GM19372 (cell line): ENCODE data around the gene MYO1H.
"Not testable (repeated sequence)": the region's sequence is repeated elsewhere in the genome, so short reads cannot be mapped to it uniquely, and the experiment has no call there.

Experiments
- ATAC-seq: cut with Tn5 transposase; IDR thresholded peaks from one replicate; pipeline ENCODE4 v1.9.1; 2021; ENCODE audit warnings: mild to moderate bottlenecking, low read depth, moderate library complexity; ENCODE audit not compliant: unreplicated experiment

MYO1H gene

GRCh38 chr12:109462868-109463692, 115.4 kb downstream of the MYO1H start:
- ATAC-seq: no peak

GRCh38 chr12:109463756-109464155, 116.1 kb downstream of the MYO1H start:
- no peak for ATAC-seq

GRCh38 chr12:109464642-109465351, 117.1 kb downstream of the MYO1H start:
- ATAC-seq: no peak

- ATAC-seq: no peak
These were observed 118.6 kb downstream of the MYO1H start for GRCh38 chr12:109466305-109466704.

GRCh38 chr12:109466821-109467220, 119.1 kb downstream of the MYO1H start:
- ATAC-seq: no peak

GRCh38 chr12:109467978-109468676, 120.4 kb downstream of the MYO1H start:
- no peak for ATAC-seq

GRCh38 chr12:109469517-109469916, 121.8 kb downstream of the MYO1H start:
- no peak for ATAC-seq

- ATAC-seq: no peak
These were observed 125.3 kb downstream of the MYO1H start for GRCh38 chr12:109473006-109473405.

- not testable (repeated sequence) for ATAC-seq
These were observed 126.0 kb downstream of the MYO1H start for GRCh38 chr12:109473526-109474270.

GRCh38 chr12:109475121-109475520, 127.4 kb downstream of the MYO1H start:
- ATAC-seq: no peak

- no peak for ATAC-seq
These were observed 128.5 kb downstream of the MYO1H start for GRCh38 chr12:109475993-109476806.

GRCh38 chr12:109476807-109477184, 129.1 kb downstream of the MYO1H start:
- no peak for ATAC-seq

- ATAC-seq: peak; percentile 91
These were observed 129.7 kb downstream of the MYO1H start, which contains the start of the genes KCTD10 and UBE3B for GRCh38 chr12:109477185-109477962. Gene KCTD10 (minus strand): TSS chr12:109477300. CDS start chr12:109477262, 38 bp downstream. Gene UBE3B (plus strand): TSS chr12:109477634. CDS start chr12:109483552, 5,918 bp downstream.

- ATAC-seq: no peak
These were observed 130.2 kb downstream of the MYO1H start for GRCh38 chr12:109477963-109478315.

- ATAC-seq: no peak
These were observed 132.1 kb downstream of the MYO1H start for GRCh38 chr12:109479761-109480160.

- no peak for ATAC-seq
These were observed 132.7 kb downstream of the MYO1H start for GRCh38 chr12:109480356-109480755.

GRCh38 chr12:109481863-109482262, 134.2 kb downstream of the MYO1H start:
- no peak for ATAC-seq

- no peak for ATAC-seq
These were observed 134.8 kb downstream of the MYO1H start for GRCh38 chr12:109482491-109482890.

GRCh38 chr12:109482894-109483293, 135.2 kb downstream of the MYO1H start:
- ATAC-seq: no peak
